22Rv1 (cell line): ENCODE data around the gene ZNF500.

Experiments used
- H3K27ac ChIP-seq: fragments of 450-650 bp; 2 replicates; pipeline ENCODE4 v1.5.1; 2017
- CTCF ChIP-seq: fragments of 450-650 bp; IDR thresholded peaks from 2 replicates; pipeline ENCODE4 v1.5.1; 2017; ENCODE audit warnings: mild to moderate bottlenecking
- ZFX ChIP-seq: fragments of 450-650 bp; IDR thresholded peaks from 2 replicates; pipeline ENCODE4 v1.6.1; 2017; ENCODE audit warnings: antibody characterized with exemption, borderline replicate concordance

The ZNF500 gene

GRCh38 chr16:4769306-4769638, 2.3 kb upstream of the ZNF500 start:
- H3K27ac ChIP-seq, result peak overlapping the region; percentile 91
- no peak for TF ChIP-seq ZFX
- no peak for TF ChIP-seq CTCF

GRCh38 chr16:4768549-4769305, 1.8 kb upstream of the ZNF500 start:
- no peak for TF ChIP-seq ZFX
- no peak for TF ChIP-seq CTCF

GRCh38 chr16:4767872-4768548, 1.0 kb upstream of the ZNF500 start:
- H3K27ac ChIP-seq, result peak overlapping the region; percentile 91
- TF ChIP-seq ZFX (no peak), CTCF (no peak)

More at GRCh38 chr16:4768549-4769305, 1.8 kb upstream of the ZNF500 start:
- peak overlapping the region; percentile 91 for H3K27ac ChIP-seq

- peak overlapping the region; percentile 91 for H3K27ac ChIP-seq
- no peak for TF ChIP-seq CTCF
- no peak for TF ChIP-seq ZFX
These were observed 1.2 kb downstream of the ZNF500 start for GRCh38 chr16:4765511-4766474.

- H3K27ac ChIP-seq, result no peak overlapping the region
- no peak for TF ChIP-seq ZFX
- no peak for TF ChIP-seq CTCF
These were observed 3.2 kb downstream of the ZNF500 start for GRCh38 chr16:4763791-4764190.

- H3K27ac ChIP-seq, result no peak overlapping the region
- no peak for TF ChIP-seq CTCF
- no peak for TF ChIP-seq ZFX
These were observed 4.8 kb downstream of the ZNF500 start for GRCh38 chr16:4762205-4762604.
